Measurements from ENCODE around the gene TRPM3. TPM values are rescaled to one million over a fixed set of nuclear protein-coding genes. Genes with fewer than 3 reads are reported as not detected.

TRPM3 gene
- total and polyA plus RNA-seq, 2 of the 8 experiments (the other 6 are each of a cell fraction or from before 2014, with no cell fraction given), result 2.4 to 10.9 TPM

GRCh38 chr9:70677055-70677735 lies 444.2 kb downstream of the TRPM3 start (continued):
- TF ChIP-seq USF2 (IDR thresholded peaks at IDR 0.05; ENCODE audit: low read length) (no peak), GTF2F1 (IDR thresholded peaks at IDR 0.05; ENCODE audit: borderline replicate concordance, low read depth, low read length) (no peak)

Measured in H1 (cell line).